Activated naive CD8-positive, alpha-beta T cell treated with anti-CD3 and anti-CD28 coated beads, Interleukin-2, amount 10 ng/mL, durations not matched to agents 7 days and 5 days (primary cell): ENCODE measurements around the gene CADM3. TPM values are rescaled to one million over a fixed set of nuclear protein-coding genes. Genes with fewer than 3 reads are reported as not detected.

Experiments
- ATAC-seq: fragments of 150-1000 bp; cut with Tn5 transposase; one replicate; pipeline ENCODE4 v1.10.0; 2021; ENCODE audit warnings: low read depth, moderate library complexity
- POLR2A ChIA-PET: fragments of 350-600 bp; sonication (Branson Sonifier 250); formaldehyde crosslinking; loops from one replicate; lab custom pipeline; 2021; ENCODE audit warnings: antibody characterized with exemption; lab: Charles Lee
- DNase-seq: peaks from one replicate; pipeline ENCODE4 v3.0.0; 2021
- H3K27ac Mint-ChIP-seq: one replicate; pipeline ENCODE4 v1.8.0; 2022; ENCODE audit warnings: mild to moderate bottlenecking, mixed read lengths
- H3K27me3 Mint-ChIP-seq: one replicate; pipeline ENCODE4 v1.8.0; 2022; ENCODE audit warnings: mild to moderate bottlenecking, moderate library complexity, mixed read lengths
- H3K36me3 Mint-ChIP-seq: one replicate; pipeline ENCODE4 v1.8.0; 2021; ENCODE audit warnings: mild to moderate bottlenecking, mixed read lengths
- H3K4me1 Mint-ChIP-seq: one replicate; pipeline ENCODE4 v1.8.0; 2021; ENCODE audit warnings: mixed read lengths
- H3K4me3 Mint-ChIP-seq: one replicate; pipeline ENCODE4 v1.8.0; 2022; ENCODE audit warnings: mild to moderate bottlenecking, moderate library complexity, mixed read lengths
- H3K9me3 Mint-ChIP-seq: one replicate; pipeline ENCODE4 v1.8.0; 2021; ENCODE audit warnings: mixed read lengths
- total RNA-seq, 2 experiments: library from RNA; stranded (reverse); gene quantifications; one replicate each; pipeline ENCODE4 v1.2.3, GENCODE V29; 2021

Gene CADM3
- total RNA-seq, 2 experiments from 2014 or later, result not detected

GRCh38 chr1:159184201-159184600, 12.8 kb downstream of the CADM3 start:
- Mint-ChIP-seq H3K36me3 (no peaks in the 10 kb centered on the region), H3K4me1 (no peaks in the 10 kb centered on the region), H3K4me3 (no peak overlapping the region), H3K9me3 (no peaks in the 10 kb centered on the region), H3K27me3 (peaks cover 50% of the 10 kb centered on the region), H3K27ac (no peak overlapping the region)
- DNase-seq (no peak), ATAC-seq (no peak)
- POLR2A ChIA-PET, result no interaction called here

GRCh38 chr1:159185121-159185520, 13.7 kb downstream of the CADM3 start:
- Mint-ChIP-seq H3K4me1 (no peaks in the 10 kb centered on the region), H3K4me3 (no peak overlapping the region), H3K27ac (no peak overlapping the region), H3K27me3 (peaks cover 57% of the 10 kb centered on the region), H3K36me3 (no peaks in the 10 kb centered on the region), H3K9me3 (no peaks in the 10 kb centered on the region)
- POLR2A ChIA-PET, result no interaction called here
- ATAC-seq, result no peak
- no peak for DNase-seq

- peaks cover 59% of the 10 kb centered on the region for H3K27me3 Mint-ChIP-seq
- DNase-seq (no peak), ATAC-seq (no peak)
- no peak overlapping the region for H3K4me3 Mint-ChIP-seq
- H3K27ac Mint-ChIP-seq, result no peak overlapping the region
- no peaks in the 10 kb centered on the region for H3K9me3 Mint-ChIP-seq
- POLR2A ChIA-PET, result no interaction called here
- H3K4me1 Mint-ChIP-seq, result no peaks in the 10 kb centered on the region
- H3K36me3 Mint-ChIP-seq, result no peaks in the 10 kb centered on the region
Measured at GRCh38 chr1:159187033-159187432, 15.6 kb downstream of the CADM3 start.

- ATAC-seq (no peak), DNase-seq (no peak)
- Mint-ChIP-seq H3K4me3 (no peak overlapping the region), H3K36me3 (no peaks in the 10 kb centered on the region), H3K27ac (no peak overlapping the region), H3K27me3 (peaks cover 59% of the 10 kb centered on the region), H3K4me1 (no peaks in the 10 kb centered on the region), H3K9me3 (no peaks in the 10 kb centered on the region)
- POLR2A ChIA-PET, result no interaction called here
Measured at GRCh38 chr1:159187647-159188374, 16.4 kb downstream of the CADM3 start.

GRCh38 chr1:159188375-159188788, 17.0 kb downstream of the CADM3 start:
- Mint-ChIP-seq H3K4me3 (no peak overlapping the region), H3K9me3 (no peaks in the 10 kb centered on the region), H3K36me3 (no peaks in the 10 kb centered on the region), H3K4me1 (no peaks in the 10 kb centered on the region), H3K27me3 (peaks cover 56% of the 10 kb centered on the region), H3K27ac (no peak overlapping the region)
- DNase-seq (no peak), ATAC-seq (no peak)
- POLR2A ChIA-PET, result no interaction called here

GRCh38 chr1:159190441-159190840, 19.0 kb downstream of the CADM3 start:
- Mint-ChIP-seq H3K36me3 (no peaks in the 10 kb centered on the region), H3K27me3 (peaks cover 47% of the 10 kb centered on the region)
- POLR2A ChIA-PET, result no interaction called here

GRCh38 chr1:159196543-159196942, 25.1 kb downstream of the CADM3 start:
- no peak for DNase-seq
- peaks cover 17% of the 10 kb centered on the region for H3K27me3 Mint-ChIP-seq
- POLR2A ChIA-PET, result no interaction called here

More at GRCh38 chr1:159190441-159190840, 19.0 kb downstream of the CADM3 start:
- H3K9me3 Mint-ChIP-seq, result no peaks in the 10 kb centered on the region
- no peak overlapping the region for H3K27ac Mint-ChIP-seq
- no peak for ATAC-seq
- H3K4me3 Mint-ChIP-seq, result no peak overlapping the region
- no peak for DNase-seq
- no peaks in the 10 kb centered on the region for H3K4me1 Mint-ChIP-seq

GRCh38 chr1:159197561-159198557, 26.4 kb downstream of the CADM3 start:
- ATAC-seq, result peak; percentile 70
- POLR2A ChIA-PET, result no interaction called here
- no peak overlapping the region for H3K4me3 Mint-ChIP-seq
- peaks cover 10% of the 10 kb centered on the region for H3K4me1 Mint-ChIP-seq
- DNase-seq, result peak; percentile 38
- no peaks in the 10 kb centered on the region for H3K9me3 Mint-ChIP-seq
- H3K27ac Mint-ChIP-seq, result no peak overlapping the region
- no peaks in the 10 kb centered on the region for H3K36me3 Mint-ChIP-seq
- H3K27me3 Mint-ChIP-seq, result peaks cover 21% of the 10 kb centered on the region

More at GRCh38 chr1:159196543-159196942, 25.1 kb downstream of the CADM3 start:
- H3K27ac Mint-ChIP-seq, result no peak overlapping the region
- ATAC-seq, result no peak
- no peaks in the 10 kb centered on the region for H3K9me3 Mint-ChIP-seq
- H3K36me3 Mint-ChIP-seq, result no peaks in the 10 kb centered on the region
- H3K4me3 Mint-ChIP-seq, result no peak overlapping the region
- H3K4me1 Mint-ChIP-seq, result peaks cover 7% of the 10 kb centered on the region

GRCh38 chr1:159199901-159200300, 28.5 kb downstream of the CADM3 start:
- POLR2A ChIA-PET, result no interaction called here
- peaks cover 21% of the 10 kb centered on the region for H3K27me3 Mint-ChIP-seq
- peaks cover 10% of the 10 kb centered on the region for H3K4me1 Mint-ChIP-seq
- no peak for ATAC-seq
- no peak overlapping the region for H3K4me3 Mint-ChIP-seq
- H3K36me3 Mint-ChIP-seq, result no peaks in the 10 kb centered on the region
- DNase-seq, result no peak
- H3K9me3 Mint-ChIP-seq, result no peaks in the 10 kb centered on the region
- no peak overlapping the region for H3K27ac Mint-ChIP-seq

GRCh38 chr1:159200769-159201168, 29.4 kb downstream of the CADM3 start:
- POLR2A ChIA-PET, result no interaction called here
- Mint-ChIP-seq H3K27ac (no peak overlapping the region), H3K4me3 (no peak overlapping the region), H3K9me3 (no peaks in the 10 kb centered on the region), H3K36me3 (no peaks in the 10 kb centered on the region), H3K4me1 (peaks cover 10% of the 10 kb centered on the region), H3K27me3 (peaks cover 21% of the 10 kb centered on the region)
- ATAC-seq (no peak), DNase-seq (no peak)

- DNase-seq (no peak), ATAC-seq (no peak)
- Mint-ChIP-seq H3K27ac (no peak overlapping the region), H3K9me3 (no peaks in the 10 kb centered on the region), H3K4me1 (peaks cover 10% of the 10 kb centered on the region), H3K36me3 (no peaks in the 10 kb centered on the region), H3K4me3 (no peak overlapping the region), H3K27me3 (peaks cover 20% of the 10 kb centered on the region)
- POLR2A ChIA-PET, result no interaction called here
Measured at GRCh38 chr1:159201642-159202041, 30.2 kb downstream of the CADM3 start.

GRCh38 chr1:159203610-159204009, 32.2 kb downstream of the CADM3 start:
- Mint-ChIP-seq H3K27ac (no peak overlapping the region), H3K4me3 (no peak overlapping the region), H3K4me1 (peaks cover 6% of the 10 kb centered on the region), H3K27me3 (peaks cover 25% of the 10 kb centered on the region), H3K36me3 (no peaks in the 10 kb centered on the region), H3K9me3 (no peaks in the 10 kb centered on the region)
- ATAC-seq (no peak), DNase-seq (no peak)
- POLR2A ChIA-PET, result no interaction called here

GRCh38 chr1:159204161-159205141, 33.0 kb downstream of the CADM3 start, which contains the start of gene ACKR1:
ACKR1 (plus strand) TSS chr1:159204875; CDS start chr1:159204960, 85 bp downstream.
- peak within 1 kb of the TSS; percentile 37 for H3K27ac Mint-ChIP-seq
- DNase-seq, result no peak
- H3K4me1 Mint-ChIP-seq, result peaks cover 6% of the 10 kb centered on the region

More at GRCh38 chr1:159204161-159205141, 33.0 kb downstream of the CADM3 start, which contains the start of gene ACKR1:
- POLR2A ChIA-PET, result no interaction called here
- ATAC-seq, result no peak
- peaks cover 32% of the 10 kb centered on the region for H3K27me3 Mint-ChIP-seq
- H3K9me3 Mint-ChIP-seq, result no peaks in the 10 kb centered on the region
- H3K4me3 Mint-ChIP-seq, result no peak within 1 kb of the TSS
- H3K36me3 Mint-ChIP-seq, result no peaks in the 10 kb centered on the region
